AG08396 (cell line): ENCODE measurements around the gene HIGD1C.
"Not testable (repeated sequence)": the region's sequence is repeated elsewhere in the genome, so short reads cannot be mapped to it uniquely, and the experiment has no call there.

Source experiments
- DNase-seq: peaks from one replicate; pipeline ENCODE4 v3.0.0; 2012; ENCODE audit warnings: low spot score, mixed read lengths

Gene HIGD1C

DNA sequence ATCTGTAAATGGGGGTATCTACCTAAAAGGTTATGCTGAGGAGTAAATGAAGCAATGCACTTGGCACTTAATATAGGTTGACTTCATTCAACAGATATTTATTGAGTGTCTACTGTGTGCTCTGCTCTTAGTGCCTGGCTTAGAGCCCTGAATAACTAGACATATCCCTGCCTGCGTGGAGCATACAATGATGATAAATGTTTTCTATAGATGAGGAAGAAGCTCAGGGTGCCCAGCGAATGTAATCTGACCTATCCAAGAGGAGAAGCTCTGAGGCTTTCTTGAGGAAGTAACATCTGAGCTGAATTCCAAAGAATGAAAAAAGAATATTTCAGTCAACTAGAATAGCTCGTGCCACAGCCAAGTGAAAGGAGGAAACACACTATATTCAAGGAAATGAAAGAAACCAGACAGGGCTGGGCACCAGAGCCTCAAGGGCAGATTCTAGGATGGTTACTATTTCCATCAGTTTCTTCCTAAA, 17.9 kb upstream of the HIGD1C start:
- DNase-seq = no peak

DNA sequence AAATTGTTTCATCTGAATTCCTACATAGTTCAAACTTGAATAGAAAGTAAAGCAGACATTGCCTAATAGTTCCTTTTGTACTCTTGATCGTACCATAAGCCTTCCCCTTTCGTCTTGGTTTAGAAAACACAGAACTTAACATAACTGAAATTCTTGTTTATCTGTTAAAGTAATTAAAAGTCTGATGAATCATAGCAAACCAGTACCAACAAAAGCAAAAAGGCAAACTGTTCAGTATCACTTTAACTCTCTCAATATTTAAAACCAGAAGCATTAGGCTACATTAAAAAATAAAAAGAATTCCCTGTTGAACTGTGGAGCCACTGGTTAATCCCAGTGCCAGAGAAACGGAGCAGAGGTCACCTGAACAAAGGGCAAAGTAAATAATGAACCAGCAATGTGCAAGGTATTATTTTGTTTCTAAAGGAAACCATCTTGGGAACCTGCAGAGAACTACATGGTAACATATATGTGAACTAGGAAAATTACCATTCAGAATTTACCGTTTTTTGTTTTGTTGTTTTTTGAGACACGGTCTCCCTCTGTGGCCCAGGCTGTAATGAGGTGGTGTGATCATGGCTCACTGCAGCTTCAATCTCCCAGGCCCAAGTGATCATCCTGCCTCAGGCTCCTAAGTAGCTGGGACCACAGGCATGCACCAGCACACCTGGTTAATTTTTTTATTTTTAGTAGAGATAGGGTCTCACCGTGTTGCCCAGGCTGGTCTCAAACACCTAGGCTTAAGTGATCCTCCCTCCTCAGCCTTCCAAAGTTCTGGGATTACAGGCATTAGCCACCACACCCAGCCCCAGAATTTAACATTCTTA, 17.1 kb upstream of the HIGD1C start:
- no peak for DNase-seq

DNA sequence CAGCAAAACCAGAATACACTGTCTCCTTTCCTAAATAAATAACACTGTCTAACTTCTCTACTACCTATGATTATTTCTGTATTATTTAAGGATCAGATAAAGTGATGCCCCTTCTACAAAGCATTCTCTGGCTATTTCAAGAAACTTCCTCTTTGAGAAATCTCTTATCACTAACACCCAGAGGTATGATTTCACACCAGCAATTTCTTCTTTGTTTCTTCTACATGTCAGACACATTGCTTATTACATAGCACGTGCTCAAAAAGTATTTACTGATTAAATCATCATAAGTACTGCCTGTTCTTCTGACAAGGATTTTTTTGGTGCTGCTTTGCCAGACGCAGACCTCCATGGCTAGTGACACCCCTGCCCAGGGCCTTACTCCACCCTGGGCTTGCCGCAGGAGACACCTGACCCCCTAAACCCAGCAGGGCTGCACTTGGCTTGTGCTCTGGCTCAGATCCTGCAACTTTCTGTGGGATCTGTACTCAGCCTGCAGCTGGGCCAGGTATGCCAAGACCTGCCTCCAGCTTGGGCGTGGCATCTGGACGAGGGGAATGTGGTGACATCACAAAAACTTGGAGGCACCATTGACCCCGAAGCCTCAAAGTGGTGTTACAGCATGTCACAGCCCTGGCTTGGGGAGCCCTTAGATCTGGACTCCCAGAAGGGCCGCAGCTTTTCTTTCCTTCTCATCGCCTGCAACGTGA, 15.4 kb upstream of the HIGD1C start:
- DNase-seq = no peak

DNA sequence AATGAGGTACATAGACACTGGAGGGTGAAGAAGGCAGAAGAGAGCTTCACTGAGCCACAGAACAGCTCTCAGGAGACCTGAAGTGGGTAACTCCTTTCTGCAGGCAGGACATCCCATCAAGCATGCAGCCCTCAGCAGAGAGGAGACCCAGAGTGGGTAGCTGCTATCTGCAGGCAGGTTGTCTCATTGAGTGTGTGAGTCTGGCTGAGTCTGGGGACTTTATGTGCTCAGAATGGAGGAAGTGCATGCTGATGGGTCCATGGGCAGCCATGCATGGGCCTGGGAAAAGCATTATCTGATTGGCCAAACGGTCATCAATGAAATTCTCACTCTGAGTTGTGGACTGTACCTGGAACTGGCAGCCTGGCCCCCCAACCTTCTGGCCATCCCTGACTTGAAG, 14.7 kb upstream of the HIGD1C start:
- no peak for DNase-seq

DNA sequence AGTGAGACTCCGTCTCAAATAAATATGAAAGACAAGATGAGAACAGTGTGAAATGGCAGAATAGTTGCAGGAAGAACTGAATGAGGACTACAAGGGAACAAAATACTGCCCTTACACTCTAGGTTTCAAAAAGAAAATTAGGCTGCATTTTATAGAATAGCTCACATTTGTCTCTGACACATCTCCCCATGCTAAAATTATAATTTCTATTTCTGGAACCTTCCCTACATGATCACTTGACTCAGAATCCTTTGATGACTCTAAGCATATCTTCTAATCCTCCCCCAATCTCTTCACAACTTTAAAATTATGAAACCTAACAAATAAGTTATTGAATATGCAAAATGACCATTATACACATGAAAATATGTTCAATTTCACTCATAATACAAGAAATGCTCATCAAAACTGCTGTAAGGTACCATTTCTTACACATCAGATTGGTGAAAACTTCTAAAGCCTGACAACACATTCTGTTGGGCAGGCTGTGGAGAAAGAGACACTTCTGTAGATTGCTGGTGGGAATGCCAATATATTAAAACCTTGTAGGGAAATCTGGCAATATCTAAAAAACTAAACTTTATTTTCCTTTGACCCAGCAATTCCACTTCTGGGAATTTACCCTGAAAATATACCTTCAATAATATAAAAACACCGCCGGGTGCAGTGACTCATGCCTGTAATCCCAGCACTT, 4.3 kb upstream of the HIGD1C start:
- DNase-seq = no peak

DNA sequence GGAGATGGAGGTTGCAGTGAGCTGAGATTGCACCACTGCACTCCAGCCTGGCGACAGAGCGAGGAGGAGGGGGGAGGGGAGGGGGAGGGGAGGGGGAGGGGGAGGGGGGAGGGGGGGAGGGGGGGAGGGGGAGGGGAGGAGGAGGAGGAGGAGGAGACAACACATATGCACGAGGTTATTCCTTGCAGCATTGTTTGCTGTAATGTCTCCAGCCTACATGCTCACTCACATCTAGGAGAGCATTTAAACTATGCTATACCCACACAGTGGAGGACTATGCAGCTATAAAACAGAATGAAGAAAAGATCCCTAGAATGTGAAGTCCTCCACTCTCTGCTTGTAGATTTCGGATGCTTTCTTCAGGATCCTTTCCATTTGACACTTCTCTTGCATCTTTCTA, 3.5 kb upstream of the HIGD1C start:
- DNase-seq = no peak

DNA sequence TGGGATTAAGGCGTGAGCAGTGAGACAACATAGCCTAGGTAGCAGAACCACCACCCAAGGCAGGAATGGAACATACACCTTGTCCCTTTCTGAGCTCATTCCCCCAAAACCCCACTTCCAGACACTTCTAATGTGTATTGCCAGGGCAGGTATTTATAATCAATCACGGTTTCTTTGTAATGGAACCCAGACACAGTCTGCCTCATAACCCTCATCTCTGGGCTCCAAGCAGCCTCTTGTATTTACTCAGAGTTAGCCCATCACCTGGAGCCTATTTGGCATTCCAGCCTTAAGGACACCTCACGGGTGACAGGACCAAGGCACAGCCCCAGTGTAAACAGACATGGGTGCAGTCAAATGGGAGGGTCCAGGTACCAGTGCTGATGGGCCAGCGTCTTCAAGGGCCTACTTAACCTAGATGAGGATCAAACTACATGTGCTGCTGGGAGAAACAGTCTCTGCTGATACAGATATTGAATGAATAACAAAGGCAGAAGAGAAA, 2.5 kb upstream of the HIGD1C start:
- DNase-seq = no peak

DNA sequence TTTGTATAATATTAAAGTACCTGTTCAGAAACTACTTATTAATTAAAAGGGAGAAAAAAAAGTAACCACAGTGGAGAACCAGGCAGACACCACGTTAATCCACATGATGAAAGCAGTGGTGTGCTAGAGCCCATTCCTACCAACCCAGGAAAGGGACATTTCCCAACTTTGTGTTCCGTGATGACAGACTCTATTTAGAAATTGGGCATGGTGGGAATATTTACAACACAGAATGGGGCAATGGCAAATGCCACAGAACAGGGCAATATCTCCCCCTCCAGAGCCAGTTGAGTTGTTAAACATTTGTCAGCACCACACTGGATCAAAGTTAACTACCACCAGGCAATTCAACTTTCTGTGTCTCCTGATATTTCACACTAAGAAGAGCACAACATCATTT, 1.2 kb upstream of the HIGD1C start:
- no peak for DNase-seq

DNA sequence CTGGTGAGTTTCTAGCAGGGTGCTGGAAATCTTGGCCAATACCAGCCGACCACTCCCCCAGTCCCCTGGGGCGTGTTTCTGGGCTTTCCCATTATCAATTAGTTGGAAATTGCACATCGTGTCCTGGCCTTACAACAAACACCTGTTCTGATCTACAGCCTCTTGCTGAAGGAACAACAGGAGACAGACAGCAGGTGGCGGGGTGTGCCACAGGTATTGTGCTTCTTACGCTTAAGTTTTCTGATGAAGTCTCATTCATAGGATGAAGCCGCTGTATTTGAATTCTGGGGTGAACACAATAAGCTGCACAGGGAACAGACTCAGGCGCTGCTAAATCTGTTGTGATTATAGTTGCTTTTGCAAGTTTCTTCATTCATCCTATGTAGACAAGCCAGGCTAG, 703 bp downstream of the HIGD1C start:
- DNase-seq = no peak

DNA sequence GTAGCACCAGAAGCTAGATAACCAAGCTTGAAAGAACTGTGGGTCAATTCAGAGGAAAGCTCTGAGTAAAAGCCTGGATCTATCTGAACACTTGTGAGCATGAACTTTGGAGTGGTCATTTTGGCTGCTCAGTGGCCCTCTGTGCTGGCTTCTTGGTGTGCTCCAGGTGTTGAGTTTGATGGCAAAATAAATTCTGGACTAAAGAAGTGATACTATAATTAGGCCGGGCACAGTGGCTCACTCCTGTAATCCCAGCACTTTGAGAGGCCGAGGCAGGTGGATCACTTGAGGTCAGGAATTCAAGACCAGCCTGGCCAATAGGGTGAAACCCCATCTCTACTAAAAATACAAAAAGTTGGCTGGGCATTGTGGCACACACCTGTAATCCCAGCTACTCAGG, 2.4 kb downstream of the HIGD1C start:
- DNase-seq = not testable (repeated sequence)

DNA sequence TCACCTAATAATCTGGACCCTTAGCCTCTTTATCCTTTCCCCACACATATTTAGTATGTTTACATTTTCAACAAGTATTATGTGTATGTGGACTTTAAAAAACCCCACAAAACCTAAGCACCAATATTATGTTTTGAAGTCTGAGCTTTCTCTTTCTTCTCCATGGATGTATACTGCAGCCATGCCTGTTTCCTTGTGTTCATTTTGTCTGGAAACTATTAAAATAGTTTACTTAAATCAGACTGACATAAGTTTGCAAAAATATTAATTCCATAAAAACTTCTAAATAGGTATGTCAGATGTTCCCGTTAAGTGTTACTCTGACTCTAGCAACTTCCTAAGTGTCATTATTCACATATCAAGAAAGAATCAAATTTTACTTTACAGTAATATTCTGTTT, 2.9 kb downstream of the HIGD1C start:
- DNase-seq = no peak

DNA sequence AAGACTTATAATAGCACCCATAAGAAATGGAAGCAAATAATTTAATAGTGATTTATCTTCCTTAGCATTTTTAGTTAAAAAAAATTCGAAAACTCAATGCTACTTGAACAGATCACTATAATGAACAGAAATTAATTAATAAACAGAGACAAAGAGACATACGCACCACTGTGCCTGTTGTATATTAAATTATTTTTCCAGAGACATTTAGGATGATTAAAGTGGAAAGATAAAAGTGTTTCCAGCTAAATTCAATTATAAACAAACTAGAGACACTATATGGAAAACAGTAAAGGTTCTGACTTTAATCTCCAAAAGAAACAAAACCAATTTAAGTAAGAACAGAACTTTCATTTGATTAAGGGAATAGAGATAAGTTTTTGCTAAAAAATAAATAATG, 3.4 kb downstream of the HIGD1C start:
- no peak for DNase-seq

DNA sequence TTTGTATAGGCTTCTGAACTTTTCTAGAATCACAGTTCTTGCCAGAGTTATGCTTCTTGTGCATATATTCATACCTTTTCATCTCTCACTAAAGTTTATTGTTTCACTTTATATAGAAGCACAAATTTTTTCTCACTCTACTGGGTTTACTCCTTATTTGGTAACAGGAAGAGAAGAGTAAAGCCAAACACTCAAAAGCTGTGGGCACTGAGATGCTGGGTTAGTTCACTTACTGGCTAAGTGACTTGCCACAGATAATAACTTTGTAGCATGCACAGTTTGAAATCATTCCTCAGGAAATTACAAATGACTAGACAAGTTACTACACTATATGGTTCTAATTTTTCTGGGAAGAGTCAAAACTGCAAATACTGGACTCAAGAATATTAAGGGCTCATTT, 7.8 kb downstream of the HIGD1C start:
- DNase-seq = no peak

DNA sequence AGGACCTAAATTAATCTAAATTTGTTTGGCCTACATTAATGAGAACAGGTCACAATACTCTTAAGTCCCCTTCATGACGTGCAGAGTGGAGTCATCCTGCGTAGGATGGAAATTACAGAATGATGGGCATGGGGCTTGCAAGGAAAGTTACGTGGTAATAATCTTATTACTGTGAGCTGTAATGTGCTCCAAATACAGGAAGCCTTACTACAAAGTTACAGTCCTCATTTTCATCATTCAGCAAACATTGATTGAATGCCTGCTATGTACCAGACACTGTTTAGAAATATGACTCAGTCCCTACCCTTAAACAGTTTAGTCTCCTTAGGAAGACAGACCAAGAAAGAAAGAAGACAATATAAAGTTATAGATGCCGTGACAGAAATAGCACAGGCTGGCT, 9.4 kb downstream of the HIGD1C start:
- DNase-seq = peak; percentile 50

DNA sequence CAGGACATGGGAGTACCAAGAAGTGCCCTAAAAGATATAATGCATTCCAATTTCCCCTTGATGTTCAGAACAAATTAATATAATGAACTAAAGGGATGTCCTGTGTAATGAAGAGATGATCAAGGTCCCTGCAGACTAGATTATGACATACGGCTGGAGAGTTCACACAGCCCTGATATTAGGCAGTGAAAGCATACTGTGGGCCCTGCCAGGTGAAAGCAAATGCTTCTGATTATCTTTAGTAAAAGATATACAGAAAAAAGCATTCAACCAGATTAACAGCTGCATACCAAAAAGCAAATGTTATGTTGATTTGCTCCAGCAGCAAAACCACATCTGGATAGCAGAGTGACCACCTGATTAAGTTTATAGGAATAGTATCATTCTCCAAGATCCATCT, 12.1 kb downstream of the HIGD1C start:
- no peak for DNase-seq

DNA sequence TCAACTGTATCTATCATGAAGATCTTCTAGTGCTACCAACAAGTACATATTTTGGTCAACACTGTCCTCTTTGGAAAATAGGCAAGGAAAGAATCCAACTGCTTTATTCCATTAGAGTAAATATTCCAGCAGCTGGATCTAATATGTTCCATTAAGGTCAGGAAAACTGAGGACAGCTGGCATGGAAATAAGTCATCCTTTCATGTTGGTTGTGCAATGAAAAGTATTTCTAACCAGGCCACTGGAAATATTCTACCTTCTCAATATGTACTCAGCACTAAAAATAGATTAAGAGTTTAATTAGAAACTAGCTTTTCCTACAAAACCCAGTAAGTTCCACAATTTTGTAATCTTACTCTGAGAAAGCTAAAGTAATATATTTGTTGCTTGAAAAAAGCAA, 19.6 kb downstream of the HIGD1C start:
- no peak for DNase-seq

DNA sequence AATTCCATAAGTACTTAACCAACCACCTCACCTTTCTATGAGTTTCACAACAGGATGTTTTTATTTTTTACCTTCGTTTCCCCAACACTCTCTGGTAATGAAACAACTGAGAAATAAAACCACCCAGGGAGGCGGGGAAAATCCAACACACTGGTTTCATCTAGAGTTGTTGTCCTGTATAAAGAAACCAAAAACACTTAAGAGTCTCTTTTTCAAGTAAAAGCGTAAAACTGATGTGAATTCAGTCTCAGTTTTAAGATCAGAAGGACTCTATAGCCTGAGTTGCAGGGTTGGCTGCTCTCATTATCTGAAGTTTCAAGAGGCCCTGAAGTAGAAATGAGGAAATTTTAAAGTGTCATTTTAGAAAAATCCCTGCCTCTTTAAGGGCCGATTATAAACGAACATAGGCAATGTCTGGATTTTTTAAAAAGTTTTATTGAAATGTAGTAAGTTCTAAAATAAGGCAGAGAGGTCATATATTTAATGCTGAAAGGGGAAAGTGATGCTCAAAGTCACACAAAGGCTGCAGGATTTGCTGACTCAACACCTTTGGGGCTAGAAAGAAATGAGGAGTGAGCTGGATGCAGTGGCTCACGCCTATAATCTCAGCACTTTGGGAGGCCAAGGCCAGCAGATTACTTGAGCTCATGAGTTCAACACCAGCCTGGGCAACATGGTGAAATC, 27.2 kb downstream of the HIGD1C start:
- no peak for DNase-seq

DNA sequence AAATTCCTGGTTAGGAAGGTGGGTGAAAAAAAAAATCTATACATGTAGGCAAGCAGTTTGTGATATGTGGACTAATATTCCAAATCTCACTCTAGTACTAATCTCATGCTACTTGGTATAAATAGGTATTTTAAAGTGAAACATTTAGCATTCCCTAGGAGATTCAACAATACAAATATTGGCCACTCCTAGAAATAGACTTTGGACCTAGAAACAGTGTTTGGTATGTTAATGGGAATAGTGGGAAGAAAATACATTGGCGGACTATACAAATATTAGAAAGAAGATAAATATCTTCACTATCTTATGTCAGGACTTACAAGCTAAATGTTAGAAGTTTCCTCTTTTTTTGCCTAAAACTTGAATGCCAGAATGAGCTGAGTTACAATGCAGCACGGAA, 28.2 kb downstream of the HIGD1C start:
- no peak for DNase-seq

DNA sequence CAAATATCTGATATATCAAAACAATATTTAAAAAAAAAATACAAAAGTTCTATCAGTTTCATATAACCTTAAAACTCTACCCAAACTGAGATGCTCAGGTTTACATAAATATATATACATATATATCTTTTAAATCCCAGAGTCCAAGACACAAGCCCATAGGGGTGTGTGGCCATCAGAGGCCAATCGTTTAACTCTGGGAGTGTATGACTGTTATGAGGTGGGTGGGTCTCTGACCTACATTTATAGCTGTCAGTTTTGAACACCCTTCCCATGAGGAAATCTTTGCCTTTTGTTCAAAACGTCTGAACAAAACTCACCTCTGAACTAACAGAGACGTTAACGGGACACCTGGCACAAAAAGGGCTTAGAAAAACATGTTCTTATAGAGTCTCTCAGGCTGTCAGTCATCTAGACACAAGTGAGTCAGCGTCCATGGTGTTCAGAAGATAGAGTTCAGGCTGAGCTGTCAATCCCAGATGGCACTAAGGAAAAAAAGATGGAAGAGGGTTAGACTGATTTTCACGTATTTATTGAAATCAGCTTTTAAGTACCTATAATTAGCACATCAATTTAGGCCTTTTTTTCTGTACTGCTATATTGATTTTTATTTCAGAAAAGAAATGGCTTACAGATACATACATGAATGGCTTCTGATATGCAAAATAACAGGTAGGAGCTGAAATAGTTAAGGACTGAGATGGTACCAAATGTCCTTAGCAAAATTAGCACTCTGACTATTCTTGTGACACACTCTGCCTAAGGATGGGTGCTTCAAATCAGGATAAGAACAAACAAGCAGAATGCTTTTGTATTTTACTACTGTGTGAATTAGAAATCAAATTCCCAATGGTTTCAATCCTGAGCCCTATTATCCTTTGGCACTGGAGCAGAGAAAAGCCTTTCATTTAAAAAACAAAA, 29.2 kb downstream of the HIGD1C start:
- no peak for DNase-seq

DNA sequence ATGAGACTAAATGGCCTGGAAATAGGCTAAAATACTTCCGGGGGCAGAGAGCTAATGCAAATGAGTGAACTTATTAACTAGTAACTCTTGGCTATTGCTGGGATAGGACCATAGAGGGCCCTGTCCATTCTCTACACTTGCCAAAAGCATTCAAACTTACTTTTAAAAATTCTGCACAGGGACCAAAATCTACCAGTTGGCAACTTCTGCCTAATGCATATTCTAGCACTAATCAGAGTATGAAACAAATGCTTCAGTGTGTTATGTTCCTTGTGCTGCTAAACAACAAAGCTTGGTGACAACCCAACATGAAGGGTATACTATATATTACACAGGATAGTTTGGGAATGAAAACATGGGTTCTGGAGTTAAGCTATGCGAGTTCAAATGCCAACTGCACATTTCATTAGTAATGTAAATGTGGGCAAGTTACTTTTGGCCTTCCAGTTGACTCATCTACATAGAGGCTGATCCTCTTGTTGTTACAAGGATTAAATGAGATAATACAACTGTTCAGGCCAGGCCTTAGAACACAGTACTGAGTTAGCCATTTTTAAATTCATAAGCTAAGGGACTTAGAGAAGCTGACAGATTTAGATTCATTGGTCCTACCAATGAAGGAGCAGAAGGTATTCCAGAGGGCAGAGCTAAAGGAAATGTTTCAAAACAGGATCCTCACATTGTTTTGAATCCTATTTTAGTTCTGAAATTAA, 32.4 kb downstream of the HIGD1C start:
- DNase-seq = no peak
